Stimulated activated naive CD8-positive, alpha-beta T cell treated with anti-CD3 and anti-CD28 coated beads, Interleukin-15, Interleukin-2, amounts not matched to agents 100 ng/mL and 50 ng/mL, for 24 hours (primary cell): ENCODE data around the gene ARPC2.
"Not testable (repeated sequence)": the region's sequence is repeated elsewhere in the genome, so short reads cannot be mapped to it uniquely, and the experiment has no call there.

Experiments used
- H3K27ac Mint-ChIP-seq: one replicate; pipeline ENCODE4 v1.8.0; 2021; ENCODE audit warnings: mild to moderate bottlenecking, mixed read lengths
- H3K27me3 Mint-ChIP-seq: one replicate; pipeline ENCODE4 v1.8.0; 2021; ENCODE audit warnings: mixed read lengths
- H3K36me3 Mint-ChIP-seq: one replicate; pipeline ENCODE4 v1.8.0; 2021; ENCODE audit warnings: low read depth, mixed read lengths
- H3K4me1 Mint-ChIP-seq: one replicate; pipeline ENCODE4 v1.8.0; 2021; ENCODE audit warnings: low read depth, mixed read lengths
- H3K4me3 Mint-ChIP-seq: one replicate; pipeline ENCODE4 v1.8.0; 2021; ENCODE audit warnings: mild to moderate bottlenecking, mixed read lengths
- H3K9me3 Mint-ChIP-seq: one replicate; pipeline ENCODE4 v1.8.0; 2021; ENCODE audit warnings: mixed read lengths

ARPC2 gene

GRCh38 chr2:218266316-218266979 lies 49.5 kb downstream of the ARPC2 start:
- Mint-ChIP-seq H3K4me1 (peaks cover 36% of the 10 kb centered on the region), H3K4me3 (no peak overlapping the region)

GRCh38 chr2:218267259-218267658 lies 50.3 kb downstream of the ARPC2 start:
- Mint-ChIP-seq H3K36me3 (peaks cover 31% of the 10 kb centered on the region), H3K27ac (no peak overlapping the region), H3K4me3 (no peak overlapping the region), H3K4me1 (peaks cover 43% of the 10 kb centered on the region), H3K9me3 (no peaks in the 10 kb centered on the region), H3K27me3 (no peaks in the 10 kb centered on the region)

More at GRCh38 chr2:218266316-218266979, 49.5 kb downstream of the ARPC2 start:
- Mint-ChIP-seq H3K27me3 (no peaks in the 10 kb centered on the region), H3K9me3 (no peaks in the 10 kb centered on the region), H3K27ac (no peak overlapping the region), H3K36me3 (peaks cover 31% of the 10 kb centered on the region)

- H3K36me3 Mint-ChIP-seq = peaks cover 33% of the 10 kb centered on the region
- H3K27ac Mint-ChIP-seq = peak within 1 kb of the TSS; percentile 94
- H3K9me3 Mint-ChIP-seq = no peaks in the 10 kb centered on the region
- H3K4me3 Mint-ChIP-seq = peak within 1 kb of the TSS; percentile 95
- H3K27me3 Mint-ChIP-seq = no peaks in the 10 kb centered on the region
- peaks cover 50% of the 10 kb centered on the region for H3K4me1 Mint-ChIP-seq
Observed at GRCh38 chr2:218269900-218270720, 53.1 kb downstream of the ARPC2 start, which contains the start of the genes AAMP and PNKD. TSS of gene AAMP (minus strand) at chr2:218270137. CDS start at chr2:218270086, 51 bp downstream. TSS of gene PNKD (plus strand) at chr2:218270519. CDS start at chr2:218270536, 17 bp downstream.

- Mint-ChIP-seq H3K36me3 (peaks cover 39% of the 10 kb centered on the region), H3K9me3 (no peaks in the 10 kb centered on the region), H3K27ac (peak overlapping the region; percentile 94), H3K27me3 (no peaks in the 10 kb centered on the region), H3K4me1 (peaks cover 50% of the 10 kb centered on the region), H3K4me3 (peak overlapping the region; percentile 95)
Observed at GRCh38 chr2:218270721-218271486, 53.9 kb downstream of the ARPC2 start.

GRCh38 chr2:218271487-218271797 lies 54.5 kb downstream of the ARPC2 start:
- H3K36me3 Mint-ChIP-seq = peaks cover 37% of the 10 kb centered on the region
- H3K4me3 Mint-ChIP-seq = peak overlapping the region; percentile 95
- peaks cover 50% of the 10 kb centered on the region for H3K4me1 Mint-ChIP-seq
- no peaks in the 10 kb centered on the region for H3K27me3 Mint-ChIP-seq
- H3K9me3 Mint-ChIP-seq = no peaks in the 10 kb centered on the region
- peak overlapping the region; percentile 94 for H3K27ac Mint-ChIP-seq

- Mint-ChIP-seq H3K4me3 (peak overlapping the region; percentile 95), H3K27ac (peak overlapping the region; percentile 94), H3K36me3 (peaks cover 38% of the 10 kb centered on the region), H3K9me3 (no peaks in the 10 kb centered on the region), H3K27me3 (no peaks in the 10 kb centered on the region), H3K4me1 (peaks cover 46% of the 10 kb centered on the region)
Observed at GRCh38 chr2:218271865-218272530, 55.0 kb downstream of the ARPC2 start.

- H3K4me3 Mint-ChIP-seq = no peak overlapping the region
- H3K27ac Mint-ChIP-seq = peak overlapping the region; percentile 94
- H3K9me3 Mint-ChIP-seq = no peaks in the 10 kb centered on the region
- peaks cover 38% of the 10 kb centered on the region for H3K36me3 Mint-ChIP-seq
- H3K27me3 Mint-ChIP-seq = no peaks in the 10 kb centered on the region
- peaks cover 39% of the 10 kb centered on the region for H3K4me1 Mint-ChIP-seq
Observed at GRCh38 chr2:218272531-218273212, 55.7 kb downstream of the ARPC2 start.

- H3K36me3 Mint-ChIP-seq = peaks cover 37% of the 10 kb centered on the region
- peak overlapping the region; percentile 31 for H3K27ac Mint-ChIP-seq
- peaks cover 38% of the 10 kb centered on the region for H3K4me1 Mint-ChIP-seq
- H3K4me3 Mint-ChIP-seq, H3K9me3 Mint-ChIP-seq, H3K27me3 Mint-ChIP-seq: not testable (repeated sequence)
Observed at GRCh38 chr2:218273214-218273907, 56.4 kb downstream of the ARPC2 start.

- Mint-ChIP-seq H3K27me3 (no peaks in the 10 kb centered on the region), H3K36me3 (peaks cover 37% of the 10 kb centered on the region), H3K4me1 (peaks cover 36% of the 10 kb centered on the region), H3K27ac (peak overlapping the region; percentile 31), H3K4me3 (no peak overlapping the region), H3K9me3 (no peaks in the 10 kb centered on the region)
Observed at GRCh38 chr2:218273908-218274249, 56.9 kb downstream of the ARPC2 start.

- H3K4me3 Mint-ChIP-seq = no peak overlapping the region
- no peaks in the 10 kb centered on the region for H3K9me3 Mint-ChIP-seq
- no peak overlapping the region for H3K27ac Mint-ChIP-seq
- H3K27me3 Mint-ChIP-seq = no peaks in the 10 kb centered on the region
- peaks cover 29% of the 10 kb centered on the region for H3K4me1 Mint-ChIP-seq
- H3K36me3 Mint-ChIP-seq = peaks cover 33% of the 10 kb centered on the region
Observed at GRCh38 chr2:218274586-218274985, 57.6 kb downstream of the ARPC2 start.

- Mint-ChIP-seq H3K27ac (no peak overlapping the region), H3K4me1 (peaks cover 29% of the 10 kb centered on the region), H3K4me3 (no peak overlapping the region), H3K9me3 (no peaks in the 10 kb centered on the region), H3K27me3 (no peaks in the 10 kb centered on the region), H3K36me3 (peaks cover 36% of the 10 kb centered on the region)
Observed at GRCh38 chr2:218275371-218276072, 58.5 kb downstream of the ARPC2 start.

- Mint-ChIP-seq H3K9me3 (no peaks in the 10 kb centered on the region), H3K4me1 (peaks cover 14% of the 10 kb centered on the region), H3K27ac (peak overlapping the region; percentile 26), H3K36me3 (peaks cover 41% of the 10 kb centered on the region), H3K4me3 (no peak overlapping the region), H3K27me3 (no peaks in the 10 kb centered on the region)
Observed at GRCh38 chr2:218276986-218277755, 60.2 kb downstream of the ARPC2 start.

- H3K27ac Mint-ChIP-seq = no peak overlapping the region
- H3K36me3 Mint-ChIP-seq = peaks cover 41% of the 10 kb centered on the region
- H3K4me3 Mint-ChIP-seq = no peak overlapping the region
- H3K4me1 Mint-ChIP-seq = peaks cover 13% of the 10 kb centered on the region
- H3K9me3 Mint-ChIP-seq = no peaks in the 10 kb centered on the region
- no peaks in the 10 kb centered on the region for H3K27me3 Mint-ChIP-seq
Observed at GRCh38 chr2:218277921-218278320, 60.9 kb downstream of the ARPC2 start.
